Large intestine (tissue), 3 donors: ENCODE measurements around the gene CLASP1. TPM values are rescaled to one million over a fixed set of nuclear protein-coding genes. Genes with fewer than 3 reads are reported as not detected.

ENCODE experiments used
- DNase-seq, 2 donors: peaks; one replicate each; pipeline versions ENCODE4 v3.0.0 to v3.0.0-alpha.2; 2013
- H3K27ac ChIP-seq: one replicate; pipeline ENCODE4 v1.5.1; 2013; ENCODE audit warnings: low read length
- H3K27me3 ChIP-seq: 2 replicates; pipeline ENCODE4 v1.6.1; 2013; ENCODE audit warnings: low read length; ENCODE audit not compliant: control insufficient read depth, insufficient read depth
- H3K36me3 ChIP-seq: 2 replicates; pipeline ENCODE4 v1.6.1; 2013; ENCODE audit warnings: low read length; ENCODE audit not compliant: control insufficient read depth, insufficient read depth
- H3K4me1 ChIP-seq: one replicate; pipeline ENCODE4 v1.6.1; 2013; ENCODE audit warnings: low read length; ENCODE audit not compliant: control insufficient read depth, insufficient read depth
- H3K4me3 ChIP-seq: one replicate; pipeline ENCODE4 v1.5.1; 2013; ENCODE audit warnings: low read length
- H3K9me3 ChIP-seq: one replicate; pipeline ENCODE4 v1.6.1; 2013; ENCODE audit warnings: mild to moderate bottlenecking, low read depth, low read length, moderate library complexity; ENCODE audit not compliant: control insufficient read depth
- WGBS: methylation state at CpG from one replicate; pipeline ENCODE4 v1.1.5; 2013; ENCODE audit warnings: low lambda C conversion rate; ENCODE audit not compliant: insufficient coverage; 5-methylcytosine and 5-hydroxymethylcytosine counted together
- polyA plus RNA-seq: library from polyadenylated mRNA; unstranded; fragments of 120-200 nt; gene quantifications from one replicate; pipeline ENCODE4 v1.2.1, GENCODE V29; 2013

CLASP1 gene
- polyA plus RNA-seq, 1 donor = 31.8 TPM

GRCh38 chr2:121473512-121473911 lies 175.8 kb downstream of the CLASP1 start:
- peaks cover 14% of the 10 kb centered on the region for H3K36me3 ChIP-seq
- WGBS = 60% methylated on average over 1 of the region's 2 CpGs
- no peak overlapping the region for H3K4me3 ChIP-seq
- no peak overlapping the region for H3K27ac ChIP-seq
- DNase-seq = no peak
- no peaks in the 10 kb centered on the region for H3K9me3 ChIP-seq
- H3K27me3 ChIP-seq = no peaks in the 10 kb centered on the region
- H3K4me1 ChIP-seq = no peaks in the 10 kb centered on the region

GRCh38 chr2:121472470-121472993 lies 176.7 kb downstream of the CLASP1 start:
- Histone ChIP-seq H3K9me3 (no peaks in the 10 kb centered on the region), H3K27me3 (no peaks in the 10 kb centered on the region), H3K4me3 (no peak overlapping the region), H3K4me1 (no peaks in the 10 kb centered on the region), H3K36me3 (peaks cover 21% of the 10 kb centered on the region), H3K27ac (no peak overlapping the region)
- DNase-seq = no peak
- WGBS = no CpG with 5 or more reads among the region's 2 CpGs

- Histone ChIP-seq H3K36me3 (peaks cover 24% of the 10 kb centered on the region), H3K4me1 (no peaks in the 10 kb centered on the region), H3K27ac (no peak overlapping the region), H3K27me3 (no peaks in the 10 kb centered on the region), H3K9me3 (no peaks in the 10 kb centered on the region), H3K4me3 (no peak overlapping the region)
- no CpG with 5 or more reads among the region's 8 CpGs for WGBS
- DNase-seq = no peak
Observed at GRCh38 chr2:121471532-121472469, 177.5 kb downstream of the CLASP1 start.

GRCh38 chr2:121470917-121471316 lies 178.3 kb downstream of the CLASP1 start:
- H3K27ac ChIP-seq = no peak overlapping the region
- no peaks in the 10 kb centered on the region for H3K4me1 ChIP-seq
- peaks cover 25% of the 10 kb centered on the region for H3K36me3 ChIP-seq
- no peaks in the 10 kb centered on the region for H3K9me3 ChIP-seq
- DNase-seq = no peak
- no peak overlapping the region for H3K4me3 ChIP-seq
- no peaks in the 10 kb centered on the region for H3K27me3 ChIP-seq
- WGBS = 95% methylated on average over 2 of the region's 4 CpGs

GRCh38 chr2:121469356-121469755 lies 179.9 kb downstream of the CLASP1 start:
- Histone ChIP-seq H3K27me3 (no peaks in the 10 kb centered on the region), H3K9me3 (no peaks in the 10 kb centered on the region), H3K4me1 (no peaks in the 10 kb centered on the region), H3K27ac (no peak overlapping the region), H3K4me3 (no peak overlapping the region), H3K36me3 (peaks cover 25% of the 10 kb centered on the region)
- peak in 1 of 2 donors; percentile 24 for DNase-seq
- whole genome bisulfite sequencing = no CpG with 5 or more reads among the region's 3 CpGs

- H3K4me3 ChIP-seq = no peak overlapping the region
- no peaks in the 10 kb centered on the region for H3K4me1 ChIP-seq
- no peak for DNase-seq
- H3K27me3 ChIP-seq = no peaks in the 10 kb centered on the region
- H3K9me3 ChIP-seq = no peaks in the 10 kb centered on the region
- WGBS = 90% methylated on average over 2 of the region's 6 CpGs
- peaks cover 25% of the 10 kb centered on the region for H3K36me3 ChIP-seq
- H3K27ac ChIP-seq = no peak overlapping the region
Observed at GRCh38 chr2:121468936-121469335, 180.3 kb downstream of the CLASP1 start.

- no peak overlapping the region for H3K4me3 ChIP-seq
- no peak overlapping the region for H3K27ac ChIP-seq
- WGBS = no CpG with 5 or more reads among the region's 3 CpGs
- no peak for DNase-seq
- no peaks in the 10 kb centered on the region for H3K4me1 ChIP-seq
- H3K36me3 ChIP-seq = peaks cover 31% of the 10 kb centered on the region
- H3K9me3 ChIP-seq = no peaks in the 10 kb centered on the region
- no peaks in the 10 kb centered on the region for H3K27me3 ChIP-seq
Observed at GRCh38 chr2:121459291-121459690, 190.0 kb downstream of the CLASP1 start.

- H3K9me3 ChIP-seq = no peaks in the 10 kb centered on the region
- H3K27ac ChIP-seq = no peak overlapping the region
- no peak for DNase-seq
- WGBS = 91% methylated on average over 3 of the region's 3 CpGs
- H3K4me3 ChIP-seq = no peak overlapping the region
- peaks cover 31% of the 10 kb centered on the region for H3K36me3 ChIP-seq
- H3K27me3 ChIP-seq = no peaks in the 10 kb centered on the region
- H3K4me1 ChIP-seq = no peaks in the 10 kb centered on the region
Observed at GRCh38 chr2:121456325-121456724, 192.9 kb downstream of the CLASP1 start.

- Histone ChIP-seq H3K27ac (no peak overlapping the region), H3K27me3 (no peaks in the 10 kb centered on the region), H3K9me3 (no peaks in the 10 kb centered on the region), H3K4me1 (no peaks in the 10 kb centered on the region), H3K4me3 (no peak overlapping the region), H3K36me3 (peaks cover 35% of the 10 kb centered on the region)
- no peak for DNase-seq
- no CpG with 5 or more reads among the region's 5 CpGs for WGBS
Observed at GRCh38 chr2:121455446-121455845, 193.8 kb downstream of the CLASP1 start.

- 100% methylated on average over 2 of the region's 7 CpGs for whole genome bisulfite sequencing
- no peaks in the 10 kb centered on the region for H3K4me1 ChIP-seq
- H3K4me3 ChIP-seq = no peak overlapping the region
- H3K27ac ChIP-seq = no peak overlapping the region
- H3K27me3 ChIP-seq = no peaks in the 10 kb centered on the region
- no peak for DNase-seq
- no peaks in the 10 kb centered on the region for H3K9me3 ChIP-seq
- peaks cover 39% of the 10 kb centered on the region for H3K36me3 ChIP-seq
Observed at GRCh38 chr2:121454549-121455090, 194.6 kb downstream of the CLASP1 start.
